ENCODE data around the gene PAQR4.
A peak's percentile ranks its signal among the peaks of the same experiment; 100 is the strongest.

PAQR4 gene

GRCh38 chr16:2964475-2965336 is 4.4 kb upstream of the PAQR4 start:
- DNase-seq: peak in 1 of 56 donors; percentile 25

GRCh38 chr16:2966043-2966807 is 2.9 kb upstream of the PAQR4 start:
- DNase-seq: no peak

GRCh38 chr16:2966808-2967191 is 2.3 kb upstream of the PAQR4 start:
- DNase-seq: no peak

GRCh38 chr16:2967211-2967631 is 1.9 kb upstream of the PAQR4 start:
- no peak for DNase-seq

- no peak for DNase-seq
Observed at GRCh38 chr16:2967721-2968161, 1.4 kb upstream of the PAQR4 start.

GRCh38 chr16:2968368-2968737 is 795 bp upstream of the PAQR4 start:
- no peak for DNase-seq

DNA sequence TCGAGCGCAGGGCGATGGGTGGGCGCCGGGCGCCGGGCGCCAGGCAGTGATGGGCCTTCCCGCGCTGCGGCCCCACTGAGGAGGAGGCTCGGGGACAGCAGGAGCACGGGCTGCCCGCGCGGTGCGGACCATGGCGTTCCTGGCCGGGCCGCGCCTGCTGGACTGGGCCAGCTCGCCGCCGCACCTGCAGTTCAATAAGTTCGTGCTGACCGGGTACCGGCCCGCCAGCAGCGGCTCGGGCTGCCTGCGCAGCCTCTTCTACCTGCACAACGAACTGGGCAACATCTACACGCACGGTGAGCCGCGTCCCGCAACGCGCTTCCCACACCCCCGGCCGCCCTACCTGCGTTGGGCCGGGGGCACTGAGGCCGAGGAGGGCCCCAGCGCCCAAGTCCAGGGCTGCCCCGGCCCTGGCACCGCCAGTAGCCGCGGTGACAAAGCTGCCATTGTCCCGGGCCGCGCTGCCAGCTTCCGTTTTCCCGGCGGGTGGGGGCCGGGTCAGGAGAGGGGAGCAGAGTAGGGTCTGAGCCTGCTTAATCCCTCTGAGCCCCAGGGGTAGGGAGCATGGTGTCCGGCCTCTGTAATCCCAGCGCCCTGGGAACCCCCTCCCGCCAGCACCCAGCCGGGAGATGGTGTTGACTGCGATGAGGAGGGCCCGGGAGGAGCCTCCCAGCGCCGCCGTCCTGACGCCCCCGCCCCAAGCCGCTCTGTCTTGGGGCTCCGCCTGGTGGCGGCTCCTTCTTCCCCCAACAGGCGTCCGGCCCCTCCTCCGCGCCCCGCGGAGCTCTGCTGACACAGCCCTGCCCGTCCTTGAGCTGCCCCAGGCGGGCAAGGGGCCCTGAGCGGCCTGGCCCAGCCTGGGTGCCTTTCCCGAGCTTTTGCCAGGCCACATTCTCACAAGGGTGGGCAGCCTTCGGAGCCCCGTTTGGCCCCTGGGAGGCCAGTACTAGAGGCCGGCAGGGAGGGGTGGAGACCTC is 685 bp downstream of the PAQR4 start:
- peak in 46 of 56 donors; percentile 6 to 81 (median 64) for DNase-seq

- DNase-seq: no peak
Observed at GRCh38 chr16:2970563-2970962, 1.4 kb downstream of the PAQR4 start.

- no peak for DNase-seq
Observed at GRCh38 chr16:2971134-2971984, 2.2 kb downstream of the PAQR4 start.

DNA sequence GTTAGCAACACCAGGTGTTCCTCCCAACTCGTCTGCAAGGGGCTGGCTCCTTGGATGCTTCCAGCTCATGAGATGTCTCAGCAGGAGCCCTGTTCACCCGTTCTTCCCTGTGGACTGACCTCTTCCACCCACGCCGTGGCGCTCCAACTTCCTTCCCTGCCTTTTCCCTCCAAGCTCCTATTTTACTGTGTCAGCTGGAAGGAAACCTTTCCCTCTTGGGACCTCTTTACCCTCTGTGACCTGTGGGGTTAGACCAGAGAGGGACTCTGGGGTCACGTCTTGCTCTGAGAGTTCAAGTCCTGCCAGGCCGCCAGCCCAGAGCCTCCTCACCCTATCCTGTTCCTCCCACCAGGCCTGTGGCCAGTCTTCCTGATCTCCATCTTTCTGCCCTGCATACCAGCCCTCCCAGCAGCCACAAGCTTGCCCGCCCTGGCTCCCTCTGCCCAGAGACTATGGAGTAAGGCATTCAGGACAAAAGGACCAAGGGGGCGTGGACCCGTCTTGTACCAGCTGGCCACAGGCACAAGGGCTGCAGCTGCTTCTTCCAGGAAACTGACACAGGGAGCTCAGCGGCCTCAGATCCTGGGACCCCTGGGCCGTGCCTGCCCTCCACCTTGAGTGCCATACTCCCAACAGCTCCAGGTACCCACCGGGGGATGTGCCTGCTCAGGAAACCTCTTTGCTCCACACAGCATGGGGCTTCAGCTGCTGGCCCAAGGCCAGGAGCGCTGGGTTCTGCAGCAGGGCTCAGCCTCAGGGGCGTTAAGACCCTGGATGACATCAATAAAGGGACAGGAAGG is 3.0 kb downstream of the PAQR4 start:
- peak in 3 of 56 donors; percentile 21 to 31 (median 27) for DNase-seq

DNA sequence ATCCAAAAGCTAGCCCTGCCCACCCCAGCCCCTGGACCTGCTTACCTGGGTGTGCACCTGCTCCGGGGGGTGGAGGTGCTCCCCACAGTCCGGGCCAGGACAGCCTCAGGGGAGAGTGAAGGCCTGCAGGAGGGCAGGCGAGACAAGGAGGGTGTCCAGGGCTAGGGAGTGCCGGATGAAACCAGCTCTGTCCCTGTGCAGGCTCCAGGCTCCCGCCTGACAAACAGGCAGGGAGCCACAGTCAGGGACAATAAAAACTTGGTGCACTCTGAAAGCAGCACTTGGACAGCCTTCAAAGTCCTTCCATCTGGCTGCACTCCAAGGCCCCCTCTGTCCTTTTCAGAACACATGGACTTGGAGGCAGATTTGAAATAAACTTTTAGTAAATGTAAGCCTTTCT is 3.9 kb downstream of the PAQR4 start:
- peak in 35 of 56 donors; percentile 4 to 72 (median 39) for DNase-seq

DNA sequence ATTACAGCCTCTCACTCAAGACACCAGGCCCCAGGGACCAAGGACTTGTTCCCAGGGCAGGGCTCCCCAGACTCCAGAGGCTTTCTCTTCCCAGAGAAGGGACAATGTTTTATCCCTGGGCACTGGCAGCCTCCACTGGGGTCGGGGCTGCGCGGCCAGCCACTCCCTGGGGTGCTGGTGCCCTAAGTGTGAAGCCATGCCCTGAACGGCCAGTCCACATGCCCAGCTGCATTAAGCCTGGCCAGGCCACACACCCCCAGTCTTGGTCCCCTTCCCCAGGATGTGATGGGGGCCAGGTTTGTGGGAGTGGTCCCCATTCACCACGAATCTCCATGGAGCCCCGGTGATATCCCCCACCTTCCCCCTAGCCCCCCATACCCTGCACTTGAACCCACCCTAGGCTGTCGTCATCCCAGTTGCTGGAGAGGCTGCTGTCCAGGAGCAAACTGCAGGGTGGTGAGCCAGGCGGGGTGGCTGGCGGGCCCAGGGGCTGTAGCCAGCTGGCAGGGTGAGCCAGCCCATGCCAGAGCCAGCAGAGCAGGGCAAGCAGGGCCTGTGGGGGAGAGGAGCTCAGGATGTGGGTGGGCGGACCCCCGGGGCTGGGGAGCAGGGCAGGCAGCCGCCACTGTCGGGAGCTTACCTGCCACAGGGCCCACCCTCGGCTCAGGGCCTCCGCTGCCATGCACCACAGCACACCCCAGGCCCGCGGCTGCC is 4.6 kb downstream of the PAQR4 start:
- DNase-seq: peak in 19 of 56 donors; percentile 13 to 73 (median 37)

GRCh38 chr16:2974319-2975056 is 5.3 kb downstream of the PAQR4 start:
- DNase-seq: no peak

- DNase-seq: no peak
Observed at GRCh38 chr16:2975161-2975795, 6.1 kb downstream of the PAQR4 start.

DNA sequence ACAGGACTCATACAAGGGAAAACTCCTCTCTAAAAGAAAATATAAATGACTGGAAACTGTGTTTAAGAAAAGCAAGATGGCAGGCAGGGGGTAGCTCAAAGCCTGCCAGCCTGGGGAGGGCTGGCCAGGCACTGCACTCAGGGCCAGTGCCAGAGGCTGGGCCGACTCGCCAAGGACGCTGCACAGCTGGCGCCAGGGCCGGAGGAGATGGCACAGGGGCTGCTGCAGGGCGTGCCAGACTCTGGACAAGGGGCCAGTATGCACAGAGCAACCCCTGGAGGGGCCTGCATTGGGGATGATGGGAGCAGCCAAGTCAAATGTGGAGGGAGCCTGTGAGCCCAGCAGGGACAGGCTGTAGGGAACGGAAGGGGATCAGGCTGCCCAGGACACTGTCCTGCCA is 7.1 kb downstream of the PAQR4 start:
- DNase-seq: peak in 6 of 56 donors; percentile 7 to 48 (median 22)

- DNase-seq: no peak
Observed at GRCh38 chr16:2976673-2977072, 7.5 kb downstream of the PAQR4 start.

GRCh38 chr16:2977440-2977839 is 8.3 kb downstream of the PAQR4 start:
- DNase-seq: peak in 20 of 56 donors; percentile 9 to 68 (median 39)
